Left renal cortex interstitium (tissue), 4 donors: ENCODE measurements around the gene PYGL. TPM values are rescaled to one million over a fixed set of nuclear protein-coding genes. Genes with fewer than 3 reads are reported as not detected.

Experiments used
- DNase-seq, 4 donors: peaks; one replicate each; pipeline ENCODE4 v3.0.0-alpha.2; 2013; ENCODE audit warnings: low read depth in 4 of 4, low spot score in 2 of 4, missing footprints in 1 of 4
- polyA plus RNA-seq, 4 donors: library from polyadenylated mRNA; unstranded; fragments of 120-200 nt; gene quantifications; one replicate each; pipeline ENCODE4 v1.2.1, GENCODE V29; 2013; ENCODE audit not compliant: insufficient read length in 4 of 4

PYGL gene
- polyA plus RNA-seq, 4 donors: 16.3 to 23.0 (median 19.3) TPM

DNA sequence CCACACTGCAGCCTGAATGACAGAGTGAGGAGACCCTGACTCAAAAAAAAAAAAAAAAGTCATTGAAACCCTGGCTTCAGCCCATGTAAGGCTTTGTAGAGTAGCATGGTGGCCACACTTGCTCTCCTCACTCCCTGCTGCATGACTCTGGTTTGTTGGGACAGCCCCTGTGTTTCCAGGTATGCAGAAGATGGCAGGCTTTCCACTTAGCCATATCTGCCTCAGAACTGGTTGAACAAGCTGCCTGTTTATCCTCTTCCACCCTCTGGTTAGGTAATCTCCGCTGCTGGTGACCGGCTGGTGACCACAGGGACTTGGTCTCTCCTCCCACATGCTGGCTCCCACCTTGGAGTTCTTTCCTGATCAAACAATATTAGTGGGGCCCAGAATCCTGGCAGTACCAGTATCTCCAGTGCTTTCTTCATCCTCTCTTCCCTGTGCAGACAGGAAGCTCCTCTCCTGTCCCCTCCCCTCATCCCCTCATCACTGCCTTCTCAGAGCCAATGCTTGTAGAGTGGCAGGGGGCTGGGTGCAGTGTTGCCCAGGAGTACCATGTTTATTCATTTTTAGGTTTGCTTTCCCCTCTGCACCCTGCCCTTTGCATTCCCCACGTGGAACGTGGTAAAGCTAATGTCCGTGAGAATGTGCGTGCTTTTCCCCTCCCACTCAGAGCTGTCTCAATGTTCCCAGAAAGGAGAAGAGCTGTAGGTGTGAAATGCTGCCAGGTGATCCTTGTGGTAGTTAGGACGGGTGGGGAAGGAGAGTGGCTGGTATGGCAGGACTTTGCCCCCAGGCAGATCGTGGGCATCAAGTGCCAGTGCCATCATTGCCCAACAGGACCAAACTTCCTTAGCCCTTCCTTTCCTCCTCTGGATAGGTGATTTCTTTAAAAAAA is 61.1 kb downstream of the PYGL start:
- DNase-seq: no peak

DNA sequence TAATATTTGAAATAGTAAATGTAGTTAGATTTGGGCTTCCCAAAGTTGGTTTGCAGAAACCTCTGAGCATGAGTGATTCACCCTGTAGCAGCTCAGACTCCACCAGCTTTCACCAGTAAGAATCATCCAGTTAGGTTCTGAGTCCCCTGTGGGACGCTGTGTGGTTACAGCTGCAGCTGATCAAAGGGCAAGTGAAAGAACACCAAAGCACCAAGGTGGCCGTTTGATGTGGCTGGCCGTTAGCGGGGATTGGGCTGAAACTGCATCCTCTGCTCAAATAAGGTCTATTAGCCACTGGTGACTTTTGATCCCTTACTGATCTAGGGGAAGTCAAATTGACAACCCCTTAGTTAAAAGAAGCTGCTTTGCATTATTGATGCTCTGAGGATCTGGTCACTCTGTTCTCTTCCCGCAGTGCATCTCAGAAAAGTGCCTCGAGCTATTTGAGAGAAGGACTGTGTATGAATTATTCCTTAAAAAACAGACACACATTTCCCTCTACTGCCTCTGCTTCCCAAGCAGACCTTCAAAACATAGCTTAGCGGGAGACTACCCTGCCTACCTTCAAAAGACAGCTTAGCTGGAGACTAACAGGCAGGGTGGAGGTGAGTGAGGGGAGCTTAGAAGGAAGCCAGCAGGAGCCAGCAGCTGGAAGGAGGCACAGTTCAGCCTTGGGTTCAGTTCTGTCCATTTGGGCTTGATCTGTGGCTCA is 68.8 kb downstream of the PYGL start:
- DNase-seq: no peak

DNA sequence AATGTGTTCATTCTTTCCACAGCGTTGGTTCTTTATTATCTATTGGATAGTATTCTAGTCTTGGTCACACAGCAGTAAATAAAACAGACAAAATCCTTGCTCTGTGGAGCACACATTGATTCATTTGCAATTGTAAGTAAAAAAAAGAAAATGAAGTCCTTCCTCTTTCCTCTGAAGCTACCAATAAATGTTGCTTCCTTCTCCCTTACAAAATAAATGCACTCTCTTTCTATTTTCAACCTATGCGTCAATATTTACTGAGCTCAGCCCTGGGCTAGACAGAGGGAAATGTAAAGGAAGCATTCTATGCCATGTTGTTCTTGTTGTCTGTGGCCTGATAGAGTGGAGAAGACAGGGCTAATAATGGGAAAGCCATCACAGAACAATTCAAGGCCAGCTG is 69.5 kb downstream of the PYGL start:
- DNase-seq: no peak

DNA sequence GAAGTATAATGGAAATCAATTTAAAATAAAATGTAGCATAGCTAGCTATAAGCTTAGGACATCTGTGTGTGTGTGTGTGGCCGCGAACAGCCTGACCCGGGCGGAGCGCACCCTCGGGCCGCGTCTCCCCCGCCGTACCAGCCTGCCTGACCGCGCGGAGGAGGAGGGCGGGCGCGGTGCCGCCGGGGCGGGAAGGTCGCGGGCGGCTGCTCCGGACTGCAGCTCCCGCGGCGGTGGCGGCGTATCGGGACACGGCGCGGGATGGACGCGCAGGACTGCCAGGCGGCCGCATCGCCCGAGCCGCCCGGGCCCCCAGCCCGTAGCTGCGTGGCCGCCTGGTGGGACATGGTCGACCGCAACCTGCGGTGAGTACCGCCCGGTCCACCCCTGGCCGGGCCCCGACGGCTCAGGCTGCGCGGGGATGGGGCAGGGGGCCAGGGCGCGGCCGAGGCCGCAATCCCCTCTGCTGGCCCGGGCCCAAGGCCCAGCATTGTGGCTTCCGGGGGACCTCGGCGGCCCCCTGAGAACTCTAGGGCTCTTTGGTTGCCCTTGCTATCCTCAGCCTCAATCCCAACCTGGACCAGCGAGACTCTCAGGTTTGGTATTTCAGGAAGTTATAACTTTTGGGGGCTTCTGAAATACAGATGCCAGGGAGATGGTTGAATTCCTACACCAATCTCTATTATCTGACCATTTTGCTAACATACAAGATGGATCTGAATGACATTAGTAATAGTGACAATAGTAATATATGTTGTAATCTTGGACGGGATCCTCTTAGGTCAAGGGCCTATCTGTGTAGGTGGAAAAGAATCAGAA is 72.2 kb downstream of the PYGL start, which contains the start of gene ABHD12B:
Gene ABHD12B, plus strand, starts transcription at position 140 of the 819 bp plus-strand sequence. Its CDS starts 122 bp downstream, at position 262.
- DNase-seq: no peak

DNA sequence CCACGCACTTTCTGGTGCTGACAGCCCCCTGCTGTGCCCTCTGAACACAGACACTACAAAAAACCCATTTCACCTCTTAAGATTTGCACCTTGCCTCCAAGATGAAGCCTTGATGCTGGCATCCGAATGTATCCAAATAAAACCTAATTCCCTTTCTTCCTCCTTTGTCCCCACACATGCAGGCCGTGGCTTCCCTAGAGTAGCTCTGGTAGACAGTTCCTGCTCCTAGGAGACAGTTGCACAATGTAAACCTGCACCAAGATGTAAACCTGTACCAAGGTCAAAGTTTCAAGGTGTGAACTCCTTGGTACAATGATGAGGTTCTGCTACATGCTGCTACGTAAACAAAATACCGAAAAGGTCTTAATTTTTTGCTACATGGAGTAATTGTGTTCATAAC is 73.1 kb downstream of the PYGL start:
- no peak for DNase-seq

DNA sequence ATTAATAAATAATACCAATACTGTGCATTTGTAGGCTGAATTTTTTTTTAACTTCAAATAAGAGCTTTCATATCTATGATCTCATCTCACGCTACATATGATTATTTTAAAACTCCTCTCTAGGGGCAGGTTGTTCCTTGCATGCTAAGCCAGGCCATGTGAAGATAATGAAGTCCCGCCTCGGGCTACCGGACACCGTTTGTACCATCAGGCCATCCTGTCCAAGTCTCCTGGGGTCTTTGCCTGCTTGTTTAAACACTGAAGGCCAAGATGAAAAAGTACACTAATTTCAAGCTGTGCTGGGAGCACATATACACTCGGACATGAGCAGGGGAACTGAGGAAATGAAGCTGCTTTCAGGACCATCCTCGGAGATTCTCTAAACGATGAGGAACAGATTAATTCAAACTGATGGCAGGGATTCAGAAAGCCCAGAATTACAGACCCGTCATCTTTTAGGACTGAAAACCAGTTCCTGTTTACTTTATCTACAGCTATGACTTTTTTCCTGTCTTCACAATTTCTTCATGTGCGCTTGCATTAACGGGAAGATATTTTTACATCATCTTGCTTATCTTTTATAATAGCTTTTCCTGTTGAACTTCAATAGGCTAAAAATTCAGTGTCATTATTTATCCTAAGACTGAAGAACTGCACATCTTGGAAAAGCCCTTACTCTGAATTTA is 78.7 kb downstream of the PYGL start:
- no peak for DNase-seq

DNA sequence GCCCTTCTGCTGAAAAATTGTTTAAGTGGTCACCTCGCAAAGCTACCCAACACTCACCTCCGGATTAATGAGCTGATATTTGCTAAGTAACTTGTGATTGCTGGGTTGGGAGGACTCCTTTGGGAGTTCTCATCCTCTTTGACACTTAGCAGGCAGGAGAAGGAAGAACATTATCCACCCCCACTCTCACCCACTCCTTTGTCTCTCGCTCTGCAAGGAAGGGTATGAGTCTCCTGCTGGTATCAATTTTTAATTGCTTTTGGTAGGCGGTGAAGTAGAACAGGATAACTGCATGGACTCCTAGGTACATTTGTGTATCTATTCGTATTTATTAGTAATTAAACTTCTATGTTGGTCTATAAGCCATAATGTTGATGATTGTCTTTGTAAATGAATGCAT is 79.3 kb downstream of the PYGL start:
- no peak for DNase-seq

DNA sequence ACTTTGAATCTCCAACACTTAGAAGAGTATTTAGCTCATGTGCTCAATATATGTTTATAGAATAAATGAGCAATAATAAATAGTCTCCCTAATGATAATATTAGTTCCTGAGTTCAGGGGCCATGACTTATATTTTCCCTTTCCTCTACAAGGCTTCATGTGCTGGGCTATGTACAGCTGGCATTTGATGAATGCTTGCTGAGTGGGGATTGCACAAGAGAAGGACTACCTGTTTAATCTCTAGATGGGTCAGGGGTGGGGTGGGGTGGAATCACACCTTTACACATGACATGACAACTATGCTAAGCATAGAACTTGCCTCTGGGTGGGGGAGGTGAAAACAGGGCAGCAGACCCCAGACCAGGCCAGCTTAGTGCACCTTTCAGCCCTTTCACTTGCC is 80.0 kb downstream of the PYGL start:
- DNase-seq: no peak

DNA sequence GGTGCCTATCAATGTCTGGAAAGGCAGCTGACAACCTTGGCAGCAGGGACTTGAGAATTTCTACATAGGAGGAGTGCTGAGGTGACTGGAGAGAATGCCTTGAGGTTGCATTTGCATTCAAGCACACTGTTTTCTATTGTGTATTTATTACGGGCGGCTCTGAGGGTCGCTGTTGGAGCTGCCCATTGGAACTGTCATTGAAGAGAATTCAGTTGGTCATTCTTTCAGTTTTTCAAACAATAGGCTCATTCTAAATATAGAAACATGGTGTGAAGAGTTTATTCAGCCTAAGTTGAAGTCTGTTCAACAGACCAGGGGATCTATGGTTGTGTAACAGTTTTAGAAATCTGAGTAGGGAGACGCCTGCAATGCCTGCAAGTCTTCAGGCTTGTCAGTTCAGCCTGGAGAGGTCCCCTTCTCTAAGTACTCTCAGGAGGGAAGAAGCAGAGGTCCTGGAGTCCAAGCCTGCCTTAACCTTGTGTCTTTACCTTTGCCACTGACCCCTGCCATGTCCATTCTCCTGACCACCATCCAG is 82.2 kb downstream of the PYGL start:
- DNase-seq: no peak

DNA sequence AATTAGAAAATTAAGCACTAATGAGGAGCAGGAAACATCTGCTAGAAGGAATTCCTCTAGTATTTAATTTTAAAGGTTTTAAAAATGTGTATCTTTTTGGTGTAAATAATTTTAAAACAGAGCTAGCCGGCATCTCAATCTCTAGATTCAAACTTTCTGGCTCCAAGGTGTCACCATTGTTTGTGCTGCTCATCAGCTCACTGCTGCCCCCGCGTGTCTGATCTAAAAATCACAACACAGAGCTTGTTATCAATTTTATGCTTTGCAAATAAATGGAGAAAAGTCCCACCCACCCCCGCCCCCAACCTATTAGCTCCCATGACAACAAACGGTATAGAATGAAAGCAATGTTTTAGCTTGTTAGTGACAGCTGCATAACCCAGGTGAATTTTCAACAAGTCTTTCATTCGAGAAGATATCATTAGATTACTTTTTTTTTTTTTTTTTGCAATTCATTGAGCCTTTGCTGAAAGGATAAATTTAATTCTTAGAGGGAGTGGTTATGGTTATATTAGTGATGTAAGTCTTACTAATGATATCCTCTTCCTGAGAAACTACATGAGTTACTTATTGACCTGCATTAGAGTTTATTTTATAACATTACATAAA is 83.7 kb downstream of the PYGL start:
- DNase-seq: peak; percentile 63 to 77 (median 66)

DNA sequence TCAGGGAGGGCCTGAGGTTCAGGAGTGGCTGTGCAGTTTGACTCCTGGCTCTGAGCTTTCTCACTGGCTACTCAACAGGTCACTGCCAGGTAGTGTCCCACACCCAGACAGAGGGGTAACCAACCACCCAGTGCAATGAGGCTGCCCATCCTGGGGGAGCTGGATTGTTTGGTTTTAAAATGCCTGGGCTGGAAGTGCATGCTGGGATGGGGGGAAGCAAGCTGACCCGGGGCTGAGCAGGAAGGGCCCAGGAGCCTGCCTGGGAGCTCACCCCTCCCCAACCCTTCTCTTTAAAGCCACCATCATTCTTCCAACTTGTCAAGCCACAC is 85.0 kb downstream of the PYGL start:
- no peak for DNase-seq

DNA sequence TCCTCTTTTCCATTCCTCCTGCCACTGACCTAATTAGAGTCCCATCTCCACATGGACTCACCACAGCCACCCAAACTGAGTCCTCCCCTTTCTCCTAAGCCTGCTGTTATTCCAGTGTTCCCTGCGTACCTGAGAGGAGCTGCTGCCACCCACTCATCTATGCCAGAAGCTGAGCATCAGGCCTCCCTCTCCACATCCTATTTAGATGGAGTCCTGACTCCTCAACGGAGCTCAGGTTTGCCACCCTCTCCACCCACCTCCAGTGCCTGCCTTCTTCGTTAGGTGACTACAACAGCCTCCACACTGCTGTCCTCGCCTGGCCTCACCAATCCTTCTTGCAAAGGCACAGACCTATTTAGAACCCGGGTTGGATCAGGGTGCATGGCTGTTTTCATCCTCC is 87.6 kb downstream of the PYGL start:
- DNase-seq: no peak

DNA sequence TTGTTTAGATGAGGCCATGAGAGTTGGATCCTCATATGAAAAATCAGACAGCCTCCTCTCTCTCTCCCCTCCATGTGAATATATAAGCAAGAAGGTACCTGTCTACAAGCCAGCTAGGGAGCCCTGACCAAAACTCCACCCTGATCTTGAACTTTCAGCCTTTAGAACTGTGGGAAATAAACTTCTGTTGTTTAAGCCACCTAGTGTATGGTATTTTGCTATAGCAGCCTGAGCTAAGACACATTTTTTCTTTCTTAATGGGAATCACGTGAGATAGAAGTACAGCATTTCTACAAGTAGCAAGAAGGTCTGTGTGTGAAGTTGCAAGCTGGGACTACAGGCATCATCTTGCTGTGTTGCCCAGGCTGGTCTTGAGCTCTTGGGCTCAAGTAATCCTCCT is 88.7 kb downstream of the PYGL start:
- no peak for DNase-seq

Other genes with a start within 250 kb of the PYGL start
- 10 to 100 TPM; 27.3 to 39.7 (median 33.6) TPM for gene NIN, start 113.3 kb downstream of the PYGL start, polyA plus RNA-seq
- 1 to 10 TPM in 1 of 4 donors, under 1 TPM in 3; 0.35 to 1.2 (median 0.73) TPM for gene ABHD12B, start 72.4 kb downstream of the PYGL start, polyA plus RNA-seq
- gene TRIM9, start 150.6 kb upstream of the PYGL start, polyA plus RNA-seq: 1 to 10 TPM; 1.0 to 3.2 (median 2.4) TPM